Measurements from ENCODE around the gene CYP27C1.

DNA sequence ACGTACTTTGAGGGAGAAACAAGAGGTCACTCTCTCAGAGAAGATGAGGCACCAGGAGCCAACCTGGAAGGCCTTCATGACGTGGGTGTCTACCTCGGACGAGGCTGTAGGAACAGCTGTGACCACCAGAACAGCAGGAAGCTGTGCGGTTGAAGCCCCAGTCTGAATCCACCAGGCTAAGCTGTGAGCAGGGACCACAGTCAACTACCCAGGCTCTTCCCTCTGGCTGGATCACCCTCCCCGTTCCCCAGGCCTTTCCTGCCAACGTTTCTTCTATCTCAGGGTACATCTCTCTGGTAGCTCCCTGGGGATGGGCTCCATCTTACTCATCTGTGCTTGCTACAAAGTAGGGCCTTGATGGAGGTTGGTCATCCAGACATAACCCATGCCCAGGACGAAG is 36.8 kb upstream of the CYP27C1 start:
- TF ChIP-seq POLR2A (IDR thresholded peaks at IDR 0.05) = no peak
- TF ChIP-seq, protein P1, sequence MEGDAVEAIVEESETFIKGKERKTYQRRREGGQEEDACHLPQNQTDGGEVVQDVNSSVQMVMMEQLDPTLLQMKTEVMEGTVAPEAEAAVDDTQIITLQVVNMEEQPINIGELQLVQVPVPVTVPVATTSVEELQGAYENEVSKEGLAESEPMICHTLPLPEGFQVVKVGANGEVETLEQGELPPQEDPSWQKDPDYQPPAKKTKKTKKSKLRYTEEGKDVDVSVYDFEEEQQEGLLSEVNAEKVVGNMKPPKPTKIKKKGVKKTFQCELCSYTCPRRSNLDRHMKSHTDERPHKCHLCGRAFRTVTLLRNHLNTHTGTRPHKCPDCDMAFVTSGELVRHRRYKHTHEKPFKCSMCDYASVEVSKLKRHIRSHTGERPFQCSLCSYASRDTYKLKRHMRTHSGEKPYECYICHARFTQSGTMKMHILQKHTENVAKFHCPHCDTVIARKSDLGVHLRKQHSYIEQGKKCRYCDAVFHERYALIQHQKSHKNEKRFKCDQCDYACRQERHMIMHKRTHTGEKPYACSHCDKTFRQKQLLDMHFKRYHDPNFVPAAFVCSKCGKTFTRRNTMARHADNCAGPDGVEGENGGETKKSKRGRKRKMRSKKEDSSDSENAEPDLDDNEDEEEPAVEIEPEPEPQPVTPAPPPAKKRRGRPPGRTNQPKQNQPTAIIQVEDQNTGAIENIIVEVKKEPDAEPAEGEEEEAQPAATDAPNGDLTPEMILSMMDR (IDR thresholded peaks at IDR 0.05 in 4 of 5, conservative IDR thresholded peaks at IDR 0.05 in 1 of 5) = no peak
